Measurements from ENCODE around the gene OR3A1. TPM values are rescaled to one million over a fixed set of nuclear protein-coding genes. Genes with fewer than 3 reads are reported as not detected.
"Not testable (repeated sequence)": the region's sequence is repeated elsewhere in the genome, so short reads cannot be mapped to it uniquely, and the experiment has no call there.

Gene OR3A1, protein sequence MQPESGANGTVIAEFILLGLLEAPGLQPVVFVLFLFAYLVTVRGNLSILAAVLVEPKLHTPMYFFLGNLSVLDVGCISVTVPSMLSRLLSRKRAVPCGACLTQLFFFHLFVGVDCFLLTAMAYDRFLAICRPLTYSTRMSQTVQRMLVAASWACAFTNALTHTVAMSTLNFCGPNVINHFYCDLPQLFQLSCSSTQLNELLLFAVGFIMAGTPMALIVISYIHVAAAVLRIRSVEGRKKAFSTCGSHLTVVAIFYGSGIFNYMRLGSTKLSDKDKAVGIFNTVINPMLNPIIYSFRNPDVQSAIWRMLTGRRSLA
- total RNA-seq, result under 1 TPM; 0.23 to 0.53 TPM
- not detected for polyA plus RNA-seq

DNA sequence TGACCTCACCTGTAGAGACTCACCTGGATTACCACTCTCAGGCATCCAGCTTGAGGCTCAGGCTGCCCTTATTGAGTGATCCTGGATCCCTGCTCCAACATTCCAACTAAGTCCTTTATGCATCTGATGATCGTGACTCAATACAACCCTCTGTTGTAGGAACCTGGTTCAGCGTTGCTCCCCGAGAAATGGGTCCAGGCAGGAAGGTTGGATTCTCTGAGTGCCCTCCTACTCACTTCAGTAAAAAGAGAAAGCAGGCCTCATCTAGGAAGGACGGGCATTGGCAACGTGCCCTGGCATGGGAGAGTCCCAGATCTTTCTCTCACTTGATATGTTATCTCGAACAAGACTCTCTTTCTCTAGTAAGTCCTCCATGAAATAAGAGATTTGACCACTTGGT lies at the start of gene OR3A1:
TSS of gene OR3A1 (minus strand) at position 101 of the 400 bp plus-strand sequence. CDS start 5,778 bp downstream, outside the sequence.
- Mint-ChIP-seq H3K4me1 (no peaks in the 10 kb centered on the region), H3K36me3 (peaks cover 0 to 4% of the 10 kb centered on the region in 2 donors)
- CTCF ChIA-PET (ENCODE audit: partially characterized antibody), result no interaction called here

DNA sequence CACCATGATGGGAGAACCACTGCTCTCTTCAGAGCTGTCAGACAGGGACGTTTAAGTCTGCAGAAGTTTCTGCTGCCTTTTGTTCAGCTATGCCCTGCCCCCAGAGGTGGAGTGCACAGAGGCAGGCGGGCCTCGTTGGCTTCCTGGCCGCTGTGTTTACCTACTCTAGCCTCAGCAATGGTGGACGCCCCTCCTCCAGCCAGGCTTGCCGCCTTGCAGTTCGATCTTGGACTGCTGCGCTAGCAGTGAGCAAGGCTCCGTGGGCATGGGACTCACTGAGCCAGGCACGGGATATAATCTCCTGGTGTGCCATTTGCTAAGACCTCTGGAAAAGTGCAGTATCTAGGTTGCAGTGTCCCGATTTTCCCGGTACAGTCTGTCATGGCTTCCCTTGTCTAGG lies 44.6 kb upstream of the OR3A1 start:
- H3K27ac Mint-ChIP-seq; DNase-seq; H3K9me3 ChIP-seq (ENCODE audit: control insufficient read depth in 1 of 2, low read length in 2 of 2); CTCF ChIA-PET (ENCODE audit: partially characterized antibody); H3K4me3 Mint-ChIP-seq; H3K4me1 ChIP-seq (ENCODE audit: insufficient read depth, low read length); H3K4me3 ChIP-seq (ENCODE audit: low read length in 2 of 2); H3K27ac ChIP-seq (ENCODE audit: low read depth, low read length); POLR2A ChIA-PET (ENCODE audit: partially characterized antibody); H3K36me3 ChIP-seq (ENCODE audit: insufficient read depth, low read length); H3K36me3 Mint-ChIP-seq; H3K4me1 Mint-ChIP-seq; intact Hi-C loops (cut with micrococcal nuclease); H3K27me3 ChIP-seq (ENCODE audit: insufficient read depth, low read length): not testable (repeated sequence)
- Mint-ChIP-seq H3K27me3 (peaks cover 27 to 31% of the 10 kb centered on the region in 2 donors), H3K9me3 (peaks cover 0 to 63% (median 27%) of the 10 kb centered on the region in 8 donors)

More for the DNA sequence above, at the start of gene OR3A1:
- Mint-ChIP-seq H3K27ac (no peak within 1 kb of the TSS), H3K27me3 (peaks cover 0 to 2% of the 10 kb centered on the region in 2 donors), H3K4me3 (no peak within 1 kb of the TSS), H3K9me3 (peaks cover 0 to 10% (median 2%) of the 10 kb centered on the region in 8 donors)
- no peaks in the 10 kb centered on the region for H3K27me3 ChIP-seq (ENCODE audit: insufficient read depth, low read length)
- DNase-seq, result no peak
- no peak within 1 kb of the TSS for H3K27ac ChIP-seq (ENCODE audit: low read depth, low read length)
- H3K9me3 ChIP-seq (ENCODE audit: control insufficient read depth in 1 of 2, low read length in 2 of 2), result no peaks in the 10 kb centered on the region
- no peak within 1 kb of the TSS for H3K4me3 ChIP-seq (ENCODE audit: low read length in 2 of 2)
- no peaks in the 10 kb centered on the region for H3K4me1 ChIP-seq (ENCODE audit: insufficient read depth, low read length)
- intact Hi-C loops (cut with micrococcal nuclease), result no loop called here
- POLR2A ChIA-PET (ENCODE audit: partially characterized antibody), result no interaction called here
- no peaks in the 10 kb centered on the region for H3K36me3 ChIP-seq (ENCODE audit: insufficient read depth, low read length)

DNA sequence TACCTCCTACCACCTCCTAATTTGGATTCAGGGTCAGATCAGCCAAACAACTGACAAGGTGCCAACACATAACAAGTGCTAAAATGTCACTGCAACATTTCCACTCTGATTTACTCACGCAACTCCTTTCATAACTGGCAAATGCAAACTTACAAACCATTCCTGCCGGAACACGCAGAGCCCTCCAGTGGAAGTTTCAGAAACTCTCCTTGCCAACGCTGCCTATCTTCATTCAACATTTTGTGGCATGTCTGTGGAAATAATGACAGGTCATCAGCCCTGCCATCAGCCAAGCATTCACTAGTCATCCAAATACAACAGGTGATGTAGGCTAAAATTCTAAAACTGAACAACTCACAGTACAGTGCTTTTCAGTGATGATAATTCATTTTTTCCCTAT lies 37.7 kb upstream of the OR3A1 start:
- Mint-ChIP-seq H3K4me3 (no peak overlapping the region), H3K27me3 (peaks cover 18 to 21% of the 10 kb centered on the region in 2 donors), H3K36me3 (peaks cover 0 to 2% of the 10 kb centered on the region in 2 donors), H3K27ac (peak overlapping the region in 1 of 7 donors; percentile 78), H3K4me1 (no peaks in the 10 kb centered on the region), H3K9me3 (peaks cover 5 to 34% (median 16%) of the 10 kb centered on the region in 8 donors)
- no peaks in the 10 kb centered on the region for H3K36me3 ChIP-seq (ENCODE audit: insufficient read depth, low read length)
- DNase-seq, result no peak
- H3K4me3 ChIP-seq (ENCODE audit: low read length in 2 of 2), result no peak overlapping the region
- H3K27me3 ChIP-seq (ENCODE audit: insufficient read depth, low read length), result no peaks in the 10 kb centered on the region
- intact Hi-C loops (cut with micrococcal nuclease), result no loop called here
- POLR2A ChIA-PET (ENCODE audit: partially characterized antibody), result no interaction called here
- no peaks in the 10 kb centered on the region for H3K4me1 ChIP-seq (ENCODE audit: insufficient read depth, low read length)
- CTCF ChIA-PET (ENCODE audit: partially characterized antibody), result no interaction called here
- H3K27ac ChIP-seq (ENCODE audit: low read depth, low read length), result no peak overlapping the region
- no peaks in the 10 kb centered on the region for H3K9me3 ChIP-seq (ENCODE audit: control insufficient read depth in 1 of 2, low read length in 2 of 2)

DNA sequence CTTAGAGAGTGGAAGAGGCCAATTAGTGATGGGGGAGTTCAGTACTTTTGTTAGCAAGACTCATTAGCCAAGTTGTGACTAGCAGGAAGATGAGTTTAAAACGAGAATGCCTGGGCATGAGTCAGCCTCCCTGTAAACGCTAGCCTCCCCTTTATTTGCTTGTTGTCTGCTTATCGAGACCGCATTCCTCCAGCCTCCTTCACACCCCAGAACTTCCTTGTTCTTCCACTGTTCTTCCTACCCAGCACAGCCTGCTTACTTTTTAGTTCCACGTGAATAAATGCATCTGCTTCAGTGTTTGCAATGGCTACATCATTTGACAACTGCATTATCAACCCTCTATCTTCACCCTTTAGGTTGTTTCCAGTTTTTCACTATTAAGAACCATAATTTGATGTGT lies 20.2 kb upstream of the OR3A1 start:
- no peaks in the 10 kb centered on the region for H3K27me3 ChIP-seq (ENCODE audit: insufficient read depth, low read length)
- ChIA-PET POLR2A (ENCODE audit: partially characterized antibody) (no interaction called here), CTCF (ENCODE audit: partially characterized antibody) (no interaction called here)
- no peak overlapping the region for H3K27ac Mint-ChIP-seq
- no peak overlapping the region for H3K27ac ChIP-seq (ENCODE audit: low read depth, low read length)
- H3K4me3 ChIP-seq (ENCODE audit: low read length in 2 of 2), result no peak overlapping the region
- no peaks in the 10 kb centered on the region for H3K36me3 ChIP-seq (ENCODE audit: insufficient read depth, low read length)
- no peaks in the 10 kb centered on the region for H3K36me3 Mint-ChIP-seq
- H3K4me1 ChIP-seq (ENCODE audit: insufficient read depth, low read length), result no peaks in the 10 kb centered on the region
- H3K27me3 Mint-ChIP-seq, result peaks cover 2 to 8% of the 10 kb centered on the region in 2 donors
- H3K4me3 Mint-ChIP-seq, result no peak overlapping the region
- H3K4me1 Mint-ChIP-seq, result no peaks in the 10 kb centered on the region
- intact Hi-C loops (cut with micrococcal nuclease), result no loop called here
- H3K9me3 ChIP-seq (ENCODE audit: control insufficient read depth in 1 of 2, low read length in 2 of 2), result no peaks in the 10 kb centered on the region
- peaks cover 0 to 7% (median 0%) of the 10 kb centered on the region in 8 donors for H3K9me3 Mint-ChIP-seq
- DNase-seq, result no peak

DNA sequence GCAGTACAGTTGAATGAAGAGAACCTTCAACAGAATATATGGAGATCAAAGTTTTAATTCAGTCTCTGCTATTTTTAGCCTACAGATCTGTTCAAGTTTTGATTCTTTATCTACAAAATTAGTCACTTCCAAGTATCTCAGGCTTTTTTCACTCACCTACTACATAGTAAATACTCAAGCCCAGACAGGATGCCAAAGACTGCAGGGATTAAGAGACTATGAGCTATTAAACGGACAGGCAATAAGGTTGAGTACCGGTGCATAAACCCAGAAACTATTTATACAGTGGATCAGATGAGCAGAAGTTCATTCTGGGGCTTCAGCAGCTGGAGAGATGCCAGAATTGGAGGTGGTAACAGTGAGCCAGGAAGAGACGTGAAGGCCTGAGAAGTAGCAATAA lies 18.7 kb upstream of the OR3A1 start:
- no peak for DNase-seq
- H3K27me3 ChIP-seq (ENCODE audit: insufficient read depth, low read length), result no peaks in the 10 kb centered on the region
- H3K4me1 Mint-ChIP-seq, result no peaks in the 10 kb centered on the region
- H3K4me1 ChIP-seq (ENCODE audit: insufficient read depth, low read length), result no peaks in the 10 kb centered on the region
- H3K4me3 Mint-ChIP-seq, result no peak overlapping the region
- ChIA-PET POLR2A (ENCODE audit: partially characterized antibody) (no interaction called here), CTCF (ENCODE audit: partially characterized antibody) (no interaction called here)
- intact Hi-C loops (cut with micrococcal nuclease), result no loop called here
- no peaks in the 10 kb centered on the region for H3K36me3 ChIP-seq (ENCODE audit: insufficient read depth, low read length)
- no peak overlapping the region for H3K27ac Mint-ChIP-seq
- H3K9me3 Mint-ChIP-seq, result peaks cover 0 to 2% (median 0%) of the 10 kb centered on the region in 8 donors
- no peak overlapping the region for H3K27ac ChIP-seq (ENCODE audit: low read depth, low read length)
- peaks cover 0 to 11% of the 10 kb centered on the region in 2 donors for H3K27me3 Mint-ChIP-seq
- H3K9me3 ChIP-seq (ENCODE audit: control insufficient read depth in 1 of 2, low read length in 2 of 2), result no peaks in the 10 kb centered on the region
- H3K4me3 ChIP-seq (ENCODE audit: low read length in 2 of 2), result no peak overlapping the region
- no peaks in the 10 kb centered on the region for H3K36me3 Mint-ChIP-seq

DNA sequence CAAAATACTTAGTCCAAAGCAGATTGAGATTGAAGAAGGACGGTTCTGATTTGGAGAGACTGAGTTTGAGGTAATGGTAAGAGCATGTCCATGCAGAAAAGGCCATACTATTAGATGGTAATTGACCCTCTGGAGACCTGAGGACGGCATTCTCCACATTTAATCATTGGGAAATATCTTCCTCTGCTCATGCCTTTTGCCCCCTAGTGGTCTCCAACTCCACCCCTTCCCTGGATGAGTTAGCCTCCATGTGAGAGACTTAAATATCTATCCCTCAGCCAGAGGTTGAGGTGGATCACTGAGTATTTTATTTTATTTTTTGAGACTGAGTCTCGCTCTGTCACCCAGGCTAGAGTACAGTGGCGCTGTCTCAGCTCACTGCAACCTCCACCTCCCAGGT lies 10.4 kb upstream of the OR3A1 start:
- no peak overlapping the region for H3K27ac Mint-ChIP-seq
- intact Hi-C loops (cut with micrococcal nuclease), result no loop called here

DNA sequence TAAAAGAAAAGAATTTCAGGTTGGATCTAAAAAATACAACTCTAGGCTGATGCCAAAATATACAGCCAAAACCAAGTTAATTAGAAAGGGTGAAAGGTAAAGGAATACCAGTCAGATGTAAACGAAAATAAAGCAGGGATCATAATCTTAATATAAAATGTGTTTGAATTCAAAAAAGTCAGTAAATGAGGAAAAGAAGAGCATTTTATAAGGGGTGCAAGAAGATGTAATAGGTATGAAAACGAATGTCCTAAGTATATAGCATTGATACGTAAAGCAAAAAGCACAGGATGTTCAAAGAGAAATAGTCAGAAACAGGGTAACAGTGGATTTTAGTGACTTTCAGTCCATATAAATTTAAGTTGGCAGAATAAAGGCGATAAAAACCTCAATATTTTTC lies 2.5 kb downstream of the OR3A1 start:
- no peak for DNase-seq
- H3K27ac ChIP-seq (ENCODE audit: low read depth, low read length), result no peak overlapping the region
- no peak overlapping the region for H3K4me3 Mint-ChIP-seq
- no peaks in the 10 kb centered on the region for H3K36me3 ChIP-seq (ENCODE audit: insufficient read depth, low read length)
- H3K9me3 ChIP-seq (ENCODE audit: control insufficient read depth in 1 of 2, low read length in 2 of 2), result no peaks in the 10 kb centered on the region
- ChIA-PET POLR2A (ENCODE audit: partially characterized antibody) (no interaction called here), CTCF (ENCODE audit: partially characterized antibody) (no interaction called here)
- no peak overlapping the region for H3K27ac Mint-ChIP-seq
- H3K9me3 Mint-ChIP-seq, result peaks cover 0 to 8% (median 2%) of the 10 kb centered on the region in 8 donors
- no peaks in the 10 kb centered on the region for H3K4me1 Mint-ChIP-seq
- no peaks in the 10 kb centered on the region for H3K4me1 ChIP-seq (ENCODE audit: insufficient read depth, low read length)
- peaks cover 9 to 11% of the 10 kb centered on the region in 2 donors for H3K27me3 Mint-ChIP-seq
- peaks cover 0 to 4% of the 10 kb centered on the region in 2 donors for H3K36me3 Mint-ChIP-seq
- no peak overlapping the region for H3K4me3 ChIP-seq (ENCODE audit: low read length in 2 of 2)
- intact Hi-C loops (cut with micrococcal nuclease), result no loop called here
- H3K27me3 ChIP-seq (ENCODE audit: insufficient read depth, low read length), result no peaks in the 10 kb centered on the region

More for the DNA sequence above, 10.4 kb upstream of the OR3A1 start:
- H3K36me3 ChIP-seq (ENCODE audit: insufficient read depth, low read length), result no peaks in the 10 kb centered on the region
- no peaks in the 10 kb centered on the region for H3K4me1 ChIP-seq (ENCODE audit: insufficient read depth, low read length)
- ChIA-PET CTCF (ENCODE audit: partially characterized antibody) (no interaction called here), POLR2A (ENCODE audit: partially characterized antibody) (no interaction called here)
- H3K27ac ChIP-seq (ENCODE audit: low read depth, low read length), result no peak overlapping the region
- H3K9me3 ChIP-seq (ENCODE audit: control insufficient read depth in 1 of 2, low read length in 2 of 2), result no peaks in the 10 kb centered on the region
- no peaks in the 10 kb centered on the region for H3K4me1 Mint-ChIP-seq
- H3K27me3 Mint-ChIP-seq, result peaks cover 2 to 6% of the 10 kb centered on the region in 2 donors
- no peak for DNase-seq
- H3K4me3 Mint-ChIP-seq, result no peak overlapping the region
- H3K4me3 ChIP-seq (ENCODE audit: low read length in 2 of 2), result no peak overlapping the region
- no peaks in the 10 kb centered on the region for H3K27me3 ChIP-seq (ENCODE audit: insufficient read depth, low read length)
- peaks cover 0 to 3% (median 0%) of the 10 kb centered on the region in 8 donors for H3K9me3 Mint-ChIP-seq
- H3K36me3 Mint-ChIP-seq, result no peaks in the 10 kb centered on the region

All from CD4-positive, alpha-beta memory T cell (primary cell).